Fibroblast of lung (primary cell): ENCODE data around the gene PRRC2B.

Experiments
- EZH2 ChIP-seq: IDR thresholded peaks from 2 replicates; pipeline ENCODE4 v1.5.1; 2012; ENCODE audit warnings: low read length, control low read depth, mild to moderate bottlenecking; ENCODE audit errors: missing control alignments
- TF ChIP-seq, protein P1 (sequence below), 2 donors: IDR thresholded peaks in 1 of 2; conservative IDR thresholded peaks in 1 of 2; 1 replicate in 1 of 2; 2 replicates in 1 of 2; pipeline ENCODE4 v1.5.1; 2011 to 2012; ENCODE audit warnings: low read length in 2 of 2, control low read depth in 1 of 2, inconsistent platforms in 1 of 2, low read depth in 1 of 2, mild to moderate bottlenecking in 1 of 2

DNA sequence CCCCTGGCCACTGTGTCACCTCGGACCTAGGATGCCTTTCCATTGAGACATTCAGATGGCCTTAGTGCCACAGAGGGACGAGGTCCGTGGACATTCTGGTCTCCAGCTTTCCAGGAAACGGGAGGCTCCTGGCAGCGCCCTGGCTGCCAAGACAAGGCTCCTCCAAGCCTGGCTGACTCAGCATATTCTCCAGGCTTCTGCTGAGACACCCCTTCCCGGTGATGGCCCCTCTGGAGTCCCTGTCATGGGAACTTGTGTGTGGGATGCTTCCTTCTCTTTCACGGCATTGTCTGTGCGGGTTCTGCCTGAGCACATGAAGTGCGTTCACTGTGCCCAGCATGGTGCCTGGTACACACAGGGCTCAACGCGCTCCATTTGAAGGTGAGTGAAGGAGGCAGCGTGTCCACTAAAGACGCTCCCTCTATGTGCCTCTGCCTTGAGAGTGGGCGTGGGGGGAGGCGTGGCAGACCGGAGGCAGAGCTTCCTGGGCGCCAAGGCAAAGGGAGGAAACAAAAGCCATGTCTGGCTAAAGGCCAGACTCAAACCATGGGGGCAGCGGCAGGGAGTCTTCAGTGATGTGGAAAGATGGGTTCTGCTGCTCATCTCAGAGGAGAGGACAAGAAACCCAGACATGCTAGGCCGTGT is 46.4 kb upstream of the PRRC2B start:
- TF ChIP-seq, protein P1, sequence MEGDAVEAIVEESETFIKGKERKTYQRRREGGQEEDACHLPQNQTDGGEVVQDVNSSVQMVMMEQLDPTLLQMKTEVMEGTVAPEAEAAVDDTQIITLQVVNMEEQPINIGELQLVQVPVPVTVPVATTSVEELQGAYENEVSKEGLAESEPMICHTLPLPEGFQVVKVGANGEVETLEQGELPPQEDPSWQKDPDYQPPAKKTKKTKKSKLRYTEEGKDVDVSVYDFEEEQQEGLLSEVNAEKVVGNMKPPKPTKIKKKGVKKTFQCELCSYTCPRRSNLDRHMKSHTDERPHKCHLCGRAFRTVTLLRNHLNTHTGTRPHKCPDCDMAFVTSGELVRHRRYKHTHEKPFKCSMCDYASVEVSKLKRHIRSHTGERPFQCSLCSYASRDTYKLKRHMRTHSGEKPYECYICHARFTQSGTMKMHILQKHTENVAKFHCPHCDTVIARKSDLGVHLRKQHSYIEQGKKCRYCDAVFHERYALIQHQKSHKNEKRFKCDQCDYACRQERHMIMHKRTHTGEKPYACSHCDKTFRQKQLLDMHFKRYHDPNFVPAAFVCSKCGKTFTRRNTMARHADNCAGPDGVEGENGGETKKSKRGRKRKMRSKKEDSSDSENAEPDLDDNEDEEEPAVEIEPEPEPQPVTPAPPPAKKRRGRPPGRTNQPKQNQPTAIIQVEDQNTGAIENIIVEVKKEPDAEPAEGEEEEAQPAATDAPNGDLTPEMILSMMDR (conservative IDR thresholded peaks at IDR 0.05 in 1 of 2, IDR thresholded peaks at IDR 0.05 in 1 of 2; ENCODE audit: low read depth in 1 of 2, low read length in 2 of 2): no peak
- no peak for TF ChIP-seq EZH2
